Measurements from ENCODE around the gene VAT1L. TPM values are rescaled to one million over a fixed set of nuclear protein-coding genes. Genes with fewer than 3 reads are reported as not detected.

VAT1L gene
- polyA plus RNA-seq, 1 of the 3 experiments (the other 2 are of a cell fraction) = 52.5 TPM

- TF ChIP-seq REST (IDR thresholded peaks at IDR 0.05; ENCODE audit: low read depth, low read length) (no peak), TCF12 (IDR thresholded peaks at IDR 0.05) (no peak)
Observed at GRCh38 chr16:77863250-77863649, 74.9 kb downstream of the VAT1L start (continued).

- no peaks in the 10 kb centered on the region for H3K9me2 ChIP-seq
- no peaks in the 10 kb centered on the region for H3F3A ChIP-seq (replicated peaks; ENCODE audit: insufficient read depth)
- TF ChIP-seq MEF2A (IDR thresholded peaks at IDR 0.05; ENCODE audit: borderline replicate concordance, low read depth) = no peak
- no peak for TF ChIP-seq NRF1 (IDR thresholded peaks at IDR 0.05; ENCODE audit: low read depth, low read length)
- no peak for TF ChIP-seq CHD2 (IDR thresholded peaks at IDR 0.05; ENCODE audit: low read length, partially characterized antibody)
- TF ChIP-seq FOXM1 (IDR thresholded peaks at IDR 0.05; ENCODE audit: low read depth) = no peak
- no peak for TF ChIP-seq YY1 (IDR thresholded peaks at IDR 0.05; ENCODE audit: low read depth)
- no peak for TF ChIP-seq CTCF (IDR thresholded peaks at IDR 0.05)
- no peak for TF ChIP-seq EP300 (IDR thresholded peaks at IDR 0.05; ENCODE audit: borderline replicate concordance in 1 of 2, low read depth in 1 of 2, low read length in 1 of 2)
- no peak for TF ChIP-seq FOXJ3 (CRISPR knock-in tag; IDR thresholded peaks at IDR 0.05)
- no peak for TF ChIP-seq NFIC (IDR thresholded peaks at IDR 0.05; ENCODE audit: borderline replicate concordance)
- no peak for TF ChIP-seq POLR2AphosphoS5 (IDR thresholded peaks at IDR 0.05; ENCODE audit: low read depth, low read length)
- TF ChIP-seq TCF12 (IDR thresholded peaks at IDR 0.05) = no peak
- TF ChIP-seq IRF3 (IDR thresholded peaks at IDR 0.05; ENCODE audit: low read depth, low read length) = no peak
- TF ChIP-seq ZBTB33 (IDR thresholded peaks at IDR 0.05; ENCODE audit: borderline replicate concordance, low read depth) = no peak
- ChIA-PET POLR2A (no interaction called here), CTCF (no interaction called here)
- no peak for DNase-seq
- no peaks in the 10 kb centered on the region for H3K9me3 ChIP-seq
- no peak overlapping the region for H3K27ac ChIP-seq (ENCODE audit: low read depth in 2 of 2, low read length in 1 of 2)
- no peak overlapping the region for H3K4me3 ChIP-seq (ENCODE audit: low read depth in 2 of 2, low read length in 1 of 2)
- no peak overlapping the region for H3K9ac ChIP-seq
- no peaks in the 10 kb centered on the region; a peak in 1 of 4 replicates for H3K4me1 ChIP-seq (ENCODE audit: control insufficient read depth in 1 of 2, insufficient read depth in 2 of 2, low read depth in 1 of 2, low read length in 1 of 2)
- 76% methylated on average over 8 of the region's 8 CpGs for WGBS (ENCODE audit: low lambda C conversion rate)
- H3K4me2 ChIP-seq = no peak overlapping the region
- no peaks in the 10 kb centered on the region for H3K27me3 ChIP-seq (ENCODE audit: insufficient read depth)
- peaks cover 0 to 7% of the 10 kb centered on the region in 2 experiments for H3K36me3 ChIP-seq (replicated peaks in 1 of 2; ENCODE audit: control insufficient read depth in 1 of 2, insufficient read depth in 2 of 2, low read length in 1 of 2)
- no peaks in the 10 kb centered on the region for H3K79me2 ChIP-seq (ENCODE audit: insufficient read depth)
- no peaks in the 10 kb centered on the region for H4K20me1 ChIP-seq (ENCODE audit: insufficient read depth)
- H2AFZ ChIP-seq (ENCODE audit: low read depth) = no peak overlapping the region
Observed at GRCh38 chr16:77866752-77867151, 78.4 kb downstream of the VAT1L start.
